Occipital lobe (tissue), 2 donors: Measurements from ENCODE around the gene RASSF9. TPM values are rescaled to one million over a fixed set of nuclear protein-coding genes. Genes with fewer than 3 reads are reported as not detected.

Experiments
- DNase-seq: peaks from one replicate; lab custom pipeline; 2025; lab: John Stamatoyannopoulos, UW
- total RNA-seq: library from RNA; depleted of rRNA; stranded (reverse); fragments of >200 nt; gene quantifications from one replicate; pipeline ENCODE4 v1.2.3, GENCODE V29; 2014

Gene RASSF9
- total RNA-seq, 1 donor from 2014 or later, result 0.47 TPM

GRCh38 chr12:85821759-85822158, 14.4 kb downstream of the RASSF9 start:
- DNase-seq, result no peak

DNA sequence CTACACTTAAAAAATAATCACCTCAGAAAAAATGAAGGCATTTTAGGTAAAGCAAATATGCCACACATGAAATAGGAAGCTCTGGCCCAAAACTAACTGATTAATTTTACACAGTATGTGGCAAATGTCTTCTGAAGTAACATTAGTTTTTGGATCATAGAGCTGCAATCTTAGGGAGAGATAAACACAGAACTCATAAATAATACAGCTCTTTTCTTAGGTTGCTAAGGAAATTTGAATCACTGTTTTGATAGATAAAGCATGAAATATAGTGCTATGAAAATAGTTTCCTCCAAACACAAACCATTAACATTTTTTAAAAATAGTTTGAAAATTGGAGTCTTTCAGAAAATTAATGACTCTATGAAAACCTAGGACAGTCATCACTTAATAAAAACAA, 15.0 kb downstream of the RASSF9 start:
- no peak for DNase-seq

DNA sequence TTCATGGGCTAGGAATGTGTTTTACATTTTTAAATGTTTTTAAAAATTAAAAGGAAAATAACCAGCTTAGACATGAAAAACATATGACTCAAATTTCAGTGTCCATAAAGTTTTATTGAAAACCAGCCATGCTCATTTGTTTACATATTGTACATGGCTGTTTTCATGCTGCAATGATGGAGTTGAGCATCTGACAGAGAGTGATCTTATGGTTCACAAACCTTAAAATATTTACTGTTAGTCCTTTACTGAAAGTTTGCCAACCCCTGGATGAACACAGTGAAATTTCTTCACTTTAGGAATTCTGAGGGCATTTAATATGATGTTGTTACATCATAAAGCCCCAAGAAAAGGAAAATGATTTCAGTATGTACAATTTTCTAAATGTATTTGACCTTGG, 16.1 kb downstream of the RASSF9 start:
- DNase-seq, result no peak

GRCh38 chr12:85814741-85815140, 21.5 kb downstream of the RASSF9 start:
- no peak for DNase-seq

GRCh38 chr12:85814071-85814470, 22.1 kb downstream of the RASSF9 start:
- no peak for DNase-seq

DNA sequence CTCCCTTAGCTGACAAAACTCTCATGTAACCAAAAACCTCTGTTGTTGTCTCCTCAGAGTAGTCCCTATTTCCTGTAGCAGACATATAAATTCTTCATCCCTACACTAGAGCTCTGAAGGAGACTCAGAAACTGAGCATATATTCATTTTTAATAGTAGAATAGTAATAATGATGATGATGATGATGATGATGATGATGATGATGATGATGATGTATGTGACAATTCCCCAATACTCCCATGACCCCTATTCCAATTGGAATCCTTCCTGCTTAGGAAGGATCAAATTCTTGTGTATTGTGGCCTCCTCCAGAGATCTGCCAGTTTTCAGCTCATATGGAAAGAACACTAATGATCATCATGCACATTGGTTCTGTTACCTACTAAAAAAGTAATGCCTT, 26.7 kb downstream of the RASSF9 start:
- DNase-seq, result no peak

- no peak for DNase-seq
Measured at GRCh38 chr12:85807730-85808129, 28.5 kb downstream of the RASSF9 start.

DNA sequence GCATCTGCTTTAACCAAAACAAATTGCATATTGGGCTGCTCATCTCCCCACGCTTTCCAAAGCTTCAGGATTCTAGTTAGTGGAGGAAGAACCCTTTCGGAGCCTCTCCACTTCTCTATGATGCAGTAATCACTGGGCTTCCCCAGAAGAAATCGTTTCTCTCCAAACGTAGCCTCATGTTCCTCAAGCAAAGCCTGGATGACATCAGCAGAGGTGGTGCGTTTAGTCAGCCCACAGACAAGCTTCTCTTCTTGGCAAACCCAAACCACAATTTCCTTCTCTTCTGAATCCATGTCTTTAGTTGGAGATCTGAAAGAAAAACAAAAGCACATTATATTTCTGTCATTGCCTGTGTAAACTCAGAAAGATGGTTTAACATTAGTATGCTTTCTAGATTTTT, 30.6 kb downstream of the RASSF9 start:
- DNase-seq, result no peak

- no peak for DNase-seq
Measured at GRCh38 chr12:85804663-85805062, 31.5 kb downstream of the RASSF9 start.

DNA sequence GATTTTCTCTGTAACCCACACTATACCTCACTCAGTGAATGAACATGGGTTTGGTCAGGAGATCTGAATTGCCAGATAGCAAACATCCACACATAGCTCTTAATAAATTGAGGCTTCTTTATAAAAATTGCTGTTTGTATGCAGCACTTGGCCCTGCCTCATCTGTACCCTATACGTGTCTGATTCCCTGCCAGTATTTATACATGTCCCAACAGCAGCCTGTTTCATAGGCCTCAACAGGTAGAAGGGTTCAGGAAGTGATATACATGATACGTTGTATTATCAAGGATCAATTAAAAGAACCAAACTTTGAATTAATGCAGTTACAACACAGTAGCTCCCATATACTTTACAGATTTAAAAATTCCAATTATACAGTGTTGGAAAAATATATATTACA, 32.3 kb downstream of the RASSF9 start:
- no peak for DNase-seq

- no peak for DNase-seq
Measured at GRCh38 chr12:85803231-85803630, 33.0 kb downstream of the RASSF9 start.

DNA sequence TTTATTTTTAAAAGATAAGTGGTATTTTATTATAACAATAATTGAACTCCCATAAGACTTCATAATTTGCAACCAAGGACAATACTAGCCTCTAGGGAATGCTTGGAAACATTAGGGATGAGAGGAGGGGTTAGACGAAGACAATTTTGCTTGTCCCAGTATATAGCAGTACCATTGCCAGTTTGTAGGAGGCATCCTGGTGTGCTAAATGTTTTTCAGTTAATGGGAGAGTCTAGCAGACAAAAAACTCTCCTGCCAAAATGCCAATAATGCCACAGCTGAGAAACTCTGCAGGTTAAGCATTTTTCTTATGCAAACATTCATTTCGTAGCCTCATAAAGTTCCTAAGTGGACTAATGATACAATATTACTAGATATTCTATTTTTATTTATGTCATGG, 38.1 kb downstream of the RASSF9 start:
- DNase-seq, result no peak

DNA sequence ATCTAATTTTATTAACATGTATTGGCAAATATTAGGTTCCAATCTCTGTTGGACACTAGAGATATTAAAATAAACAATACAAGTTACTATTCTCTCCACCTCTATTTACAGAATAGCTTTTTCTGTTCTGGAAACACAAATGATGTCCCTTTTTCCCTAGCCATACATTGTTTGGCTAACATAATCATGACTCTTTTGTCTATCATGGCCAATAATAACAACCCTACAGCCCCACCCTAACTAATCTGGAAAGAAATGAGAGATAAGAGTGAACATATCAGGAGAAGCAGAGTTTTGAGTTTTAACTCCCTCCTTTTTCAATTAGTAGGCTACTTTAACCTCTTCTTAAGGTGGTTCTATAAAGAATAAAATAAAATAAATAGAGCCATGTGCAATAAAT, 40.2 kb downstream of the RASSF9 start:
- DNase-seq, result no peak

- DNase-seq, result no peak
Measured at GRCh38 chr12:85794531-85794930, 41.7 kb downstream of the RASSF9 start.

- no peak for DNase-seq
Measured at GRCh38 chr12:85784096-85784720, 52.0 kb downstream of the RASSF9 start.

DNA sequence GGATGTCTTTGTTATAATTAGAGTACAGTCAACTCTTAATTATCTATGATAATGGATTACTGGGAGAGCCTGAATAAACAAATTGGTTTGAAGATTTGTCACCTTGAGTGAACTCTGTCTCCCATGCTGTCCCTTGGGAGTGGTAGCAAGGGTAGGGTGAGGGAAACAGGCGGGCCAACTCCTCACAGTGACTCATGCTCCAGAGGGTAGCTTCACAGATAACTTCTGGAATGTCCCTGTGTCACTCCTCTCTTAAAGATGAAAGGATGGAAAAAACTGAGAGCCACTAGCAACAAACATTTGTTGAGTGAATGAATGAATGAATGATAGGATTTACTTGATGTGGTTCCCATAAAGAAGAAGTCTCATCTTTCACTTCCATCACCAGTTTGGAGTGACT, 53.5 kb downstream of the RASSF9 start:
- no peak for DNase-seq

- no peak for DNase-seq
Measured at GRCh38 chr12:85781766-85782165, 54.4 kb downstream of the RASSF9 start.

GRCh38 chr12:85779768-85780167, 56.4 kb downstream of the RASSF9 start:
- DNase-seq, result no peak

DNA sequence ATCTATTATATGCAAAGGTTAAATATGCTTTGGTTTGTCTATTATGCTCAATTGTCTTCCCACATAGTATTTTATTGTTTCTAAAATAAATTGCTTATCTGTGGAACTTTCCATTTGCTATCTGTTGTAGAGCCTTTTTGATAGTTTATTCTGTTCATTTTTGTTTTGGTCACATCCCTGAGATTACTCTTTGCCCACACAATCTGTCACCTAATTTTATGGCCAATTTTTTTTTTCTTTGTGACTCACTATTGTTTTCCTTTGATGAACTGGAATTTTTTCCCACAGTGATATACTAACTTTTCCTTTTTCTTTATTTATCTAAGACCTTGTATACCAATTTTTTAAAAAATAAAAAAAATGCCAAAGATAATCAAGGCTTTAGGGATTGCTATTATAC, 61.1 kb downstream of the RASSF9 start:
- no peak for DNase-seq

GRCh38 chr12:85765453-85765869, 70.7 kb downstream of the RASSF9 start:
- no peak for DNase-seq

- no peak for DNase-seq
Measured at GRCh38 chr12:85759623-85760022, 76.6 kb downstream of the RASSF9 start.

GRCh38 chr12:85759091-85759490, 77.1 kb downstream of the RASSF9 start:
- DNase-seq, result no peak

DNA sequence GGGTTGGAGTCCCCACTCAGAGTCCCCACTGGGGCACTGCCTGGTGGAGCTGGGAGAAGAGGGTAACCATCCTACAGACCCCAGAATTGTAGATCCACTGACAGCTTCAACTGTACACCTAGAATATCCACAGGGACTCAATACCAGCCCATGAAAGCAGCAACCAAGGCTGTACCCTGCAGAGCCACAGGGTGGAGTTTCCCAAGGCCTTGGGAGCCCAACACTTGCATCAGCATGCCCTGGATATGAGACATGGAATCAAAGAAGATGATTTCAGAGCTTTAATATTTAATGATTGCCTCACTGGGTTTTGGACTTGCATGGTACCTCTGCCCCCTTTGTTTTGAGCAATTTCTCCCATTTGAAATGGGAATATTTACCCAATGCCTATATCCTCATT, 80.4 kb downstream of the RASSF9 start:
- no peak for DNase-seq
